Stimulated activated CD4-positive, alpha-beta T cell treated with anti-CD3 and anti-CD28 coated beads, Interleukin-12 subunit alpha, Interleukin-12 subunit beta, amount 100 ng/mL, for 4 hours (primary cell): Measurements from ENCODE around the gene ZNF296.

Experiments used
- DNase-seq: peaks from one replicate; pipeline ENCODE4 v3.0.0-alpha.2; 2020

Gene ZNF296

DNA sequence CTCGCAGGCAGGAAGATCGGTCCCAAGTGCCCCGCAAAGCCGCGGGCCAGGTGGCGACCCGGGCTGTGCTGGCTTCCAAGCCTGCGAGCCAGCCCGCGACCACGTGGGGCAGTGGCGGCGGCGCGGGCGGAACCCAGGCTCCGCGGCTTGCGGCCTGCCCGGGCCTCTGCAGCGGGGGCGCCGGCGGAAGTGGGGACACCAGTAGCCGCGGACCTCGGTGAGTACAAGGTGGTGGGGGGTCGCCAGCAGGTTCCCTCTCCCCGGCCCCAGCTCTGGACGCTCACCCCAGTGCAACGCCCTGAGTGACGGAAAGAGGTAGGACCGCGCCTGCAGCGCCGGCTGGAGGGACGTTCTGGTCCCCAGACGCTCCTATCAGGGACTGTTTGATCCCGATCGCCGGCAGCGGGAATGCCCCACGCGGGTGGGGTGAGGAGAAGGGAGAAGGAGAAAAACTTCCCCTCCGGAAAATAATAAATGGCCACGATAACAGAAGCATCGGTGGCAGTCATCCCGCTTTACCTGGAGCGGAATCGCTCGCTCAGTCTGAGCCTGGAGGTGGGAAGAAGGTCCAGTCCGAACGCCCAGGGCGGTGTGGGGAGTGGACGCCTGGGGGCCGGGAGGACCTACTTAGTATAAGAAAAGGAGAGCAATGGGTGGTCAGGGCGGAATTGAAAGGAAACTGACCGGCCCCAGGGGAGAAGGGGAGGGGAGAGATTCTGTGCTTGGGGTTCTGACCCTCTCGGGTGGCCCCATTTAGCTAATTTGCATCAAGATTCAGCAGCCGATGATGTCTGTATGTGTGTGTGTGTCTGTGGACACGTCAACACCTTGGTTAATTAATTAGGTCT, 3.0 kb upstream of the ZNF296 start, which contains the start of gene GEMIN7:
Gene GEMIN7, plus strand, starts transcription at position 198 of the 848 bp plus-strand sequence. CDS start 10,855 bp downstream, outside the sequence.
- peak; percentile 83 for DNase-seq

GRCh38 chr19:45078390-45079062, 2.2 kb upstream of the ZNF296 start:
- no peak for DNase-seq

- no peak for DNase-seq
These were observed 813 bp upstream of the ZNF296 start for GRCh38 chr19:45076851-45077730.

- peak; percentile 18 for DNase-seq
These were observed 813 bp downstream of the ZNF296 start for GRCh38 chr19:45075301-45076028.

- no peak for DNase-seq
These were observed 1.5 kb downstream of the ZNF296 start for GRCh38 chr19:45074744-45075300.

DNA sequence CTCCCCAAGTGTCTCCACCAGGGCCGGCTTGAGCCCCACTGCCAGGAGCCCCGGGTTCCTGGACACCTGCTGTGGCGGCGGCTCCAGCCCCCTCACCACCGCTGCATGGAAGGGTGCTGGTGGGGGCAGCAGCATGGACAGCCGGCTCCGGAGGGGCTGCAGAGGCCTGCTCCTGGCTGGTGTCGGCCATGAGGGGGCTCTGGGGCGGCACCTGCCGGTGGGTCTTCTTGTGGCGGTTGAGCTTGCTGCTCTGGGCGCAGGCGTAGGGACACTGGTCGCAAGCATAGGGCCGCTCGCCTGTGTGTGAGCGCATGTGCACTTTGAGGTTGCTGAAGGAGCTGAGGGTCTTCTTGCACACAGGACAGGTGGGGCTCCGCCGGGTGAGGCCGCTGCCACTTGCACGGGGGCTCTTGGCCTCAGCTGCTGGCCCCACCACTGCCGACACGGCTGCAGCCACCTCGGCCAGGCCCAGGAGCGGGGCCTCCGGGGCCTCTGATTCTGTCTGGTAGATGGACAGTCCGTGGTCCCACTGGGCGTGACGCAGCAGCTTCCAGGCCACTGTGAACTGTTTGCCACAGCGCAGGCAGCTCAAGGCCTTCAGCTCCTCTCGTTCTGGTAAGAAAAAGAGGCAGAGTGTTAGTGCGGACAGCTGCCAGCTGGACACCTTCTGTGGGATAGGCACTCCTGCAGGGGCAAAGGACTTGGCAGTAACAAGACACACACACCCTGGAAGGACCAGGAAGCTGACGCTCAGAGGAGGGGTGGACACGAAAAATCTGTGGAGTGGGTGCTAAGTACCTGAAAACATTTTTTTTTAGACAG, 4.1 kb downstream of the ZNF296 start:
- no peak for DNase-seq

GRCh38 chr19:45071545-45071938, 4.7 kb downstream of the ZNF296 start:
- no peak for DNase-seq

GRCh38 chr19:45070861-45071544, 5.3 kb downstream of the ZNF296 start:
- no peak for DNase-seq

DNA sequence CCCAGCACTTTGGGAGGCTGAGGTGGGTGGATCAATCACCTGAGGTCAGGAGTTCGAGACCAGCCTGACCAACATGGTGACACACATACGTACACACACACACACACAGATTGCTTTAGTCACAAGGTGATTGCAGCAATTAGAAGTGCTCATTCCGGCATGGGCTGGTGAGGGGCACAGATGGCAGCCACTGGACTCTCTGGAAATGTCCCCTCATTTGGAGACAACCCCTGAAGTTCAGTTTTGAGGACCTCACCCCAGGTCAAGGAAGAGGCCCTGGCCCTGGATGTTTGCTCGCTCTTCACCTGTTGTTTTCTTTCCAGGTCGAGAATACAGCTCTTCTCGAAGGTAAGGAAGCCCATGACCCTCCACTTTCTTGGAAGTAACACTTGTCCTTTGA, 6.1 kb downstream of the ZNF296 start:
- DNase-seq = no peak

GRCh38 chr19:45069056-45069455, 7.2 kb downstream of the ZNF296 start:
- no peak for DNase-seq

- no peak for DNase-seq
These were observed 8.2 kb downstream of the ZNF296 start for GRCh38 chr19:45068041-45068440.

DNA sequence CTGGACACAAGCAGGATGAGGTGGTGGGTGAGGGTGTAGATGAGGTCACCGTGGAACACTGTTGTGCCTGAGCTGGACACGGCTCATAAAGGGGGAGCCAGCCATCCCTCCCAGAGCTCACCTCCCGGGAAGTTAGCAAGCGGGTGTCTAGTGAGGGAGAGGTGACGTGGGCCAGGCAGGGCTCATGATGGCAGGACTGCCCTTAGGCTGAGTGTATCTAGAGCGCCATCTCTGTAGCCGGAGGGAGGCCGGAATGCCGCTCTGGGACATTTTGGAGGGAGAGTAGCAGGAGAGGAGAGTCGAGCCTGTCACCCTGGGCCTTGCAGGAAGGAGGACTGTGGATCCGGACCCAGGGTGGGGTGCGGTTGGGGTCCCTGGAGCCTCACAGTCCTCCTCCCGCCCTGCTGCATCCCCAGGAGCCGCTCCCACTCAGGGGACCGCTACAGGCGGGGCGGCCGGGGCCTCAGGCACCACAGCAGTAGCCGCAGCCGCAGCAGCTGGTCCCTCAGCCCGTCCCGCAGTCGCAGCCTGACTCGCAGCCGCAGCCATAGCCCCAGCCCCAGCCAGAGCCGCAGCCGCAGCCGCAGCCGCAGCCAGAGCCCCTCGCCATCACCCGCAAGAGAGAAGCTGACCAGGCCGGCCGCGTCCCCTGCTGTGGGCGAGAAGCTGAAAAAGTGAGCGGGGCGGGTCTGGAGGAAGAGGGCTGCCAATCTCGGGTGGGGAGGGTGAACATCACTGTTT, 9.2 kb downstream of the ZNF296 start:
- DNase-seq = no peak

- no peak for DNase-seq
These were observed 12.2 kb downstream of the ZNF296 start for GRCh38 chr19:45063851-45064801.

- no peak for DNase-seq
These were observed 14.3 kb downstream of the ZNF296 start for GRCh38 chr19:45061965-45062364.

DNA sequence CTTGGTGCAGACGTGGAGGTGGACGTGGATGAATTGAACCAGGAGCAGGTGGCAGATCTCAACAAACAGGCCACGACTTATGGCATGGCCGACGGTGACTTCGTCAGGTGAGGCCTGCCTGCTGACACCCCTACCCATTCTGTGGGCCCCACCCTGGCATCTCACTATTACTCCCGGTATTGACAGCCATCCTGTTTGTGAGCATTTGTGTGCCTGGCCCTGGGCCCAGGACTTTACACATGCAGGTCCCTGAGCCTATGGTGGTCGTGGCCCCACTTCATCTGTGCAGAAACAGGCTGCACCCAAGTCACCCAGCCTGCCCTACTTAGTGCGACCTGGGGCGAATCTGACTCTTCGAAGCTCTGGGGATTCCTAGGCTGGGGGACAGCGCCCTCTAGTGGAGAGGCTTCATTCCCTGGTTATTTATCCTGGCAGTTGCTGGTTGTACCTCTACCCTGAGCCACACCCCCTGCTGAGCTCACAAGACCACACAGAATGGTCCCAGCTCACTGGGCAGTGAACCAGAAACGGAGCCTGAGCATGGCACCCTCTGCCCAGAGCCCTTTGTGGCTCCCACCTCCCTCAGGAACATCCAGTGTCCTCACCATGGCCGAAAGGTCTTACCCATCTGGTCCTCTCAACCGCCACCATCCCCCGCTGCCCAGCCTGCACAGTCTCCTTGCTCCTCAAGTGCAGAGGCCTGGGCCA, 16.9 kb downstream of the ZNF296 start:
- peak; percentile 76 for DNase-seq

GRCh38 chr19:45058622-45059159, 17.6 kb downstream of the ZNF296 start:
- DNase-seq = no peak

- no peak for DNase-seq
These were observed 18.8 kb downstream of the ZNF296 start for GRCh38 chr19:45057444-45057843.

DNA sequence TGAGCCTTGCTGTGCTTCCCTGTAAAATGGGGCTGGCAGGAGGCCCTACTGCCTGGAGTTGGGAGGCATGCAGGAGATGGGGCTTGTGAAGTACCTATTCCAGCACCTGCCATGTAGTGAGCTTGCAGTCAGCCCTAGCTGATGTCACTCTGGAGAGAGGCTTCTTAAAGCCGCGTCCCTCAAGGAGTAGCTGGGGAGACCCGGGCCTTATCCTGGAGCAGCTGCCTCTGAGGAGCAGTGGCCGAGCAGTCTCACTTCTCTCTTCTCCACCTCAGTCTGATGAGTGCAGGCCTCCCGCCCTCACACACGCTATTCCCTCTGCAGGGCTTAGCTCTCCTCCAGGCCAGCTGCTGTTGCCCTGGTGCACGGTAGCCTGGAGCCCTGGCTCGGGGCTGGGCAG, 19.4 kb downstream of the ZNF296 start:
- DNase-seq = no peak
